SH-SY5Y (cell line): ENCODE results near the gene SGF29.
"Not testable (repeated sequence)": the region's sequence is repeated elsewhere in the genome, so short reads cannot be mapped to it uniquely, and the experiment has no call there.

Source experiments
- GATA2 ChIP-seq: IDR thresholded peaks from 2 replicates; pipeline ENCODE4 v1.6.1; 2011; ENCODE audit warnings: mild to moderate bottlenecking, low read depth, low read length
- GATA3 ChIP-seq: IDR thresholded peaks from 2 replicates; pipeline ENCODE4 v1.6.1; 2011; ENCODE audit warnings: low read depth, mild to moderate bottlenecking, low read length, moderate library complexity

SGF29 gene

GRCh38 chr16:28621481-28622155, 67.9 kb downstream of the SGF29 start:
- TF ChIP-seq GATA2 (no peak), GATA3 (no peak)

DNA sequence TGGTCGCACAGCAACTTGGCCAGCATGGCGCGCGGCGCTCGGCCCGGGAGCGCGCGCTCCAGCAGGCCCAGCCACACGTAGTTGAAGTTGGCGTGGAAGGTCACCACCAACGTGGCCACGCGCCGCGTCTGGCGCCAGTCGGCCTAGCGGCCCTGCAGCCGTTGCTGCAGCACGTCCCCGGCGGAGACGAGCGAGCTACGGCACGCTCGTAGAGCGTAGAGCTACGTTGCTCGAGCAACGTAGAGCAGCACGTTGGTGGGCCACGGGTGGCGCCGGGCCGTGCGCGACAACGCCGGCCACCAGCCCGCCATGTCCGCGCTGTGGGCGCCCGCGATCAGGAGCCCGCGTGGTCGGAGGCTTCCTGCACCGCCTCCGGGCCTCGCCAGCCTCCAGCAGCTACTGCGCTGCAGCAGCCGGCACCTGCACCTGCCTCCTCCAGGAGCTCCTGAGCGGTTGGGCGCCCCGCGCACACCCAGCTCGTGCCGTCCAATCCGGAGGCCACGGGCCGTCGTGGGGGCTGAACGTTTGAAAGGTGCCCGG, 69.5 kb downstream of the SGF29 start:
- TF ChIP-seq GATA3 (no peak), GATA2 (no peak)

GRCh38 chr16:28637765-28638164, 84.0 kb downstream of the SGF29 start, which contains the start of gene NPIPB8:
Gene NPIPB8 (plus strand): TSS chr16:28638065. CDS start chr16:28638361, 296 bp downstream.
- not testable (repeated sequence) for TF ChIP-seq GATA2, GATA3
